H1 (cell line): Measurements from ENCODE around the gene PTF1A. TPM values are rescaled to one million over a fixed set of nuclear protein-coding genes. Genes with fewer than 3 reads are reported as not detected.
A peak's percentile ranks its signal among the peaks of the same experiment; 100 is the strongest.

ENCODE experiments used
- CTCF ChIA-PET: fragments of 300-600 bp; sonication (Branson Sonifier 250); formaldehyde crosslinking; loops from one replicate; lab custom pipeline; 2021; ENCODE audit not compliant: partially characterized antibody; lab: Charles Lee
- POLR2A ChIA-PET: fragments of 300-600 bp; sonication (Branson Sonifier 250); formaldehyde crosslinking; loops from one replicate; lab custom pipeline; 2021; ENCODE audit warnings: inconsistent platforms; ENCODE audit not compliant: partially characterized antibody; lab: Charles Lee
- DNase-seq, 2 experiments: peaks; one replicate each; pipeline versions ENCODE4 v3.0.0 to v3.0.0-alpha.2; 2010 to 2022; ENCODE audit warnings: low spot score in 2 of 2, low read depth in 1 of 2, mixed read lengths in 1 of 2
- FAIRE-seq: peaks from 2 replicates; lab custom pipeline; 2011; peaks lifted over from hg19 to GRCh38; lab: Jason Lieb, UNC
- H2AFZ ChIP-seq: 2 replicates; pipeline ENCODE4 v1.8.1; 2012; ENCODE audit warnings: low read length, inconsistent platforms
- H2AK5ac ChIP-seq: 2 replicates; pipeline ENCODE4 v1.6.1; 2013; ENCODE audit warnings: low read depth, low read length
- H2BK120ac ChIP-seq: replicated peaks from 2 replicates; pipeline ENCODE3; 2013; ENCODE audit warnings: low read depth, low read length, inconsistent platforms
- H2BK12ac ChIP-seq: 2 replicates; pipeline ENCODE4 v1.6.1; 2013; ENCODE audit warnings: low read depth, low read length
- H2BK15ac ChIP-seq: 2 replicates; pipeline ENCODE4 v1.6.1; 2013; ENCODE audit warnings: low read length
- H2BK20ac ChIP-seq: 2 replicates; pipeline ENCODE4 v1.6.1; 2013; ENCODE audit warnings: low read length
- H2BK5ac ChIP-seq: 2 replicates; pipeline ENCODE4 v1.6.1; 2013; ENCODE audit warnings: low read depth, low read length
- H3K14ac ChIP-seq: 2 replicates; pipeline ENCODE4 v1.6.1; 2013; ENCODE audit warnings: inconsistent platforms; ENCODE audit not compliant: insufficient read length
- H3K18ac ChIP-seq: 2 replicates; pipeline ENCODE4 v1.6.1; 2013; ENCODE audit warnings: low read length; ENCODE audit errors: extremely low read depth
- H3K23ac ChIP-seq: 2 replicates; pipeline ENCODE4 v1.6.1; 2013; ENCODE audit warnings: inconsistent platforms; ENCODE audit not compliant: insufficient read length
- H3K23me2 ChIP-seq: 2 replicates; pipeline ENCODE4 v1.6.1; 2013; ENCODE audit warnings: low read depth, low read length
- H3K27ac ChIP-seq: 2 replicates; pipeline ENCODE4 v1.6.1; 2011; ENCODE audit warnings: low read depth, low read length, inconsistent platforms
- H3K27me3 ChIP-seq, 4 experiments: replicated peaks in 1 of 4; 1 replicate in 1 of 4; 2 replicates in 3 of 4; pipeline versions ENCODE4 v1.6.1 to v1.8.1; 2011 to 2013; ENCODE audit warnings: low read length in 3 of 4, mild to moderate bottlenecking in 3 of 4, inconsistent platforms in 2 of 4, mixed read lengths in 2 of 4, moderate library complexity in 1 of 4; ENCODE audit not compliant: control insufficient read depth in 3 of 4, insufficient read depth in 3 of 4; ENCODE audit errors: extremely low read depth in 1 of 4
- H3K36me3 ChIP-seq, 4 experiments: 2 replicates each; pipeline versions ENCODE4 v1.6.1 to v1.8.1; 2011 to 2013; ENCODE audit warnings: mild to moderate bottlenecking in 4 of 4, low read length in 3 of 4, moderate library complexity in 2 of 4, control low read depth in 1 of 4, inconsistent platforms in 1 of 4; ENCODE audit not compliant: insufficient read depth in 4 of 4, control insufficient read depth in 2 of 4
- H3K4ac ChIP-seq: replicated peaks from 2 replicates; pipeline ENCODE3; 2013; ENCODE audit warnings: low read length, low read depth, mixed read lengths, inconsistent platforms; ENCODE audit not compliant: insufficient read length
- H3K4me1 ChIP-seq, 4 experiments: replicated peaks in 1 of 4; 1 replicate in 1 of 4; 2 replicates in 3 of 4; pipeline versions ENCODE4 v1.6.1 to v1.8.1; 2011 to 2013; ENCODE audit warnings: low read length in 3 of 4, inconsistent platforms in 2 of 4, mixed read lengths in 1 of 4; ENCODE audit not compliant: insufficient read depth in 4 of 4, control insufficient read depth in 3 of 4
- H3K4me2 ChIP-seq, 2 experiments: 2 replicates each; pipeline versions ENCODE4 v1.6.1 to v1.8.1; 2011 to 2013; ENCODE audit warnings: low read depth in 2 of 2, low read length in 2 of 2, control low read depth in 1 of 2, inconsistent platforms in 1 of 2, mild to moderate bottlenecking in 1 of 2; ENCODE audit not compliant: insufficient read depth in 1 of 2
- H3K4me3 ChIP-seq, 4 experiments: fragments of 200-600, 300-600 bp in 1 of 4; sonication (generic), shearing (Covaris generic), sonication (Bioruptor Twin) in 1 of 4; 2 replicates each; pipeline versions ENCODE4 v1.5.1 to v1.8.1; 2011 to 2016; ENCODE audit warnings: low read length in 4 of 4, low read depth in 3 of 4, control low read depth in 2 of 4, inconsistent platforms in 2 of 4, mild to moderate bottlenecking in 2 of 4, mixed read lengths in 1 of 4, moderate library complexity in 1 of 4; ENCODE audit not compliant: insufficient read depth in 2 of 4; ENCODE audit errors: extremely low read depth in 1 of 4
- H3K56ac ChIP-seq: replicated peaks from 2 replicates; pipeline ENCODE3; 2013; ENCODE audit warnings: low read depth, mild to moderate bottlenecking, mixed read lengths, low read length, inconsistent platforms; ENCODE audit not compliant: insufficient read length
- H3K79me1 ChIP-seq: 2 replicates; pipeline ENCODE4 v1.6.1; 2013; ENCODE audit warnings: low read depth, low read length, control low read depth
- H3K79me2 ChIP-seq, 2 experiments: 2 replicates each; pipeline versions ENCODE4 v1.6.1 to v1.8.1; 2012 to 2013; ENCODE audit warnings: low read length in 2 of 2, mild to moderate bottlenecking in 2 of 2, inconsistent platforms in 1 of 2; ENCODE audit not compliant: insufficient read depth in 2 of 2, control insufficient read depth in 1 of 2
- H3K9ac ChIP-seq, 4 experiments: replicated peaks in 1 of 4; 1 replicate in 1 of 4; 2 replicates in 3 of 4; pipeline versions ENCODE4 v1.6.1 to v1.8.1; 2011 to 2013; ENCODE audit warnings: low read depth in 3 of 4, low read length in 3 of 4, control low read depth in 2 of 4, mild to moderate bottlenecking in 2 of 4, moderate library complexity in 2 of 4, inconsistent platforms in 1 of 4; ENCODE audit errors: extremely low read depth in 1 of 4
- H3K9me3 ChIP-seq, 2 experiments: 2 replicates each; pipeline versions ENCODE4 v1.6.1 to v1.8.1; 2012 to 2013; ENCODE audit warnings: mild to moderate bottlenecking in 2 of 2, moderate library complexity in 2 of 2, control low read depth in 1 of 2, inconsistent platforms in 1 of 2, low read depth in 1 of 2, low read length in 1 of 2, mixed read lengths in 1 of 2; ENCODE audit not compliant: insufficient read depth in 2 of 2
- H4K20me1 ChIP-seq, 2 experiments: replicated peaks in 1 of 2; 2 replicates each; pipeline versions ENCODE3 to v1.8.1; 2011 to 2013; ENCODE audit warnings: inconsistent platforms in 2 of 2, low read length in 2 of 2, mild to moderate bottlenecking in 1 of 2; ENCODE audit not compliant: insufficient read depth in 2 of 2, control insufficient read depth in 1 of 2
- H4K5ac ChIP-seq: 2 replicates; pipeline ENCODE4 v1.6.1; 2013; ENCODE audit warnings: low read length, low read depth, mixed read lengths, inconsistent platforms; ENCODE audit not compliant: insufficient read length
- H4K8ac ChIP-seq: 2 replicates; pipeline ENCODE4 v1.8.0; 2013; ENCODE audit warnings: mild to moderate bottlenecking, moderate library complexity, low read length, inconsistent platforms; ENCODE audit not compliant: insufficient read depth; ENCODE audit errors: extremely low read depth
- H4K91ac ChIP-seq: replicated peaks from 2 replicates; pipeline ENCODE3; 2013; ENCODE audit warnings: low read length, mixed read lengths, inconsistent platforms; ENCODE audit not compliant: insufficient read length
- CBX8 ChIP-seq: fragments of 300-800, 300-1000 bp; sonication (generic); IDR thresholded peaks from 2 replicates; pipeline ENCODE4 v1.7.1; 2016; ENCODE audit warnings: low read depth, low read length, borderline replicate concordance
- EGR1 ChIP-seq: IDR thresholded peaks from 2 replicates; pipeline ENCODE4 v1.6.1; 2011; ENCODE audit warnings: low read depth, low read length, borderline replicate concordance
- JUN ChIP-seq: IDR thresholded peaks from 2 replicates; pipeline ENCODE4 v1.6.1; 2011; ENCODE audit warnings: low read depth, mild to moderate bottlenecking, improper control_type of control experiment, low read length
- MAFK ChIP-seq: IDR thresholded peaks from 2 replicates; pipeline ENCODE4 v1.6.1; 2012; ENCODE audit warnings: low read depth, mild to moderate bottlenecking, improper control_type of control experiment, low read length
- PHF8 ChIP-seq: fragments of 200-600 bp; sonication (generic); conservative IDR thresholded peaks from 2 replicates; pipeline ENCODE4 v1.7.1; 2012; ENCODE audit warnings: low read depth, mild to moderate bottlenecking, inconsistent platforms, low read length, moderate library complexity
- RNF2 ChIP-seq: fragments of 200-900, 300-1000 bp; sonication (generic); IDR thresholded peaks from 2 replicates; pipeline ENCODE4 v1.7.1; 2016; ENCODE audit warnings: borderline replicate concordance, low read depth, mild to moderate bottlenecking, antibody characterized with exemption, low read length; ENCODE audit not compliant: poor library complexity, severe bottlenecking; ENCODE audit errors: missing control alignments
- SP1 ChIP-seq: IDR thresholded peaks from 2 replicates; pipeline ENCODE4 v1.6.1; 2011; ENCODE audit warnings: low read depth, low read length
- YY1 ChIP-seq: IDR thresholded peaks from 2 replicates; pipeline ENCODE4 v1.6.1; 2011; ENCODE audit warnings: low read depth, mild to moderate bottlenecking, low read length
- WGBS, 2 experiments: shearing (Covaris generic) in 1 of 2; methylation state at CpG; one replicate each; pipeline versions ENCODE4 v1.1.6 to v1.1.7; 2013 to 2015; ENCODE audit warnings: low lambda C conversion rate in 2 of 2, mixed read lengths in 2 of 2, inconsistent platforms in 1 of 2, low coverage in 1 of 2, missing lambda C conversion rate in 1 of 2; ENCODE audit not compliant: insufficient replicate concordance in 2 of 2, insufficient coverage in 1 of 2, insufficient read length in 1 of 2; ENCODE audit errors: extremely low coverage in 1 of 2, missing lambda C conversion rate in 1 of 2; 5-methylcytosine and 5-hydroxymethylcytosine counted together
- polyA plus RNA-seq, 7 experiments: library from polyadenylated mRNA; depleted of rRNA in 3 of 7; stranded (reverse) in 5 of 7; unstranded in 2 of 7; fragments of >200 nt in 5 of 7; fragments of 200-250 nt in 2 of 7; gene quantifications; 1 replicate in 5 of 7; 2 replicates in 1 of 7; 4 replicates in 1 of 7; pipeline versions ENCODE4 v1.2.1 to v1.2.3, GENCODE V29; 2011 to 2013; ENCODE audit warnings: missing spikeins in 2 of 7, mixed read lengths in 2 of 7
- total RNA-seq: library from RNA; stranded (reverse); fragmentation: NEBNext Ultra II Directional; extraction: Animal tissue kit (Norgen Biotek cat#: 25700); gene quantifications from 2 replicates; pipeline ENCODE4 v1.2.1, GENCODE V29; 2021

The PTF1A gene
- total and polyA plus RNA-seq, 2 of the 8 experiments (the other 6 are each of a cell fraction or from before 2014, with no cell fraction given) = not detected

GRCh38 chr10:23201837-23202236, 9.7 kb downstream of the PTF1A start:
- Histone ChIP-seq H2AK5ac (no peak overlapping the region), H3K4ac (no peak overlapping the region), H3K27me3 (peaks cover 78 to 92% (median 88%) of the 10 kb centered on the region in 4 experiments), H4K8ac (no peak overlapping the region), H3K79me1 (no peaks in the 10 kb centered on the region), H3K4me1 (peaks cover 3 to 28% (median 14%) of the 10 kb centered on the region in 4 experiments), H2BK12ac (no peak overlapping the region), H3K56ac (no peak overlapping the region), H4K91ac (no peak overlapping the region), H3K23ac (no peak overlapping the region), H3K18ac (no peak overlapping the region), H3K27ac (no peak overlapping the region), H3K79me2 (no peaks in the 10 kb centered on the region), H3K14ac (no peak overlapping the region), H3K9me3 (no peaks in the 10 kb centered on the region), H3K4me2 (no peak overlapping the region), H4K5ac (no peak overlapping the region), H2BK120ac (no peak overlapping the region), H3K36me3 (no peaks in the 10 kb centered on the region; a peak in 1 of 8 replicates), H3K9ac (no peak overlapping the region), H2AFZ (no peak overlapping the region), H2BK5ac (no peak overlapping the region), H2BK15ac (no peak overlapping the region), H2BK20ac (no peak overlapping the region), H4K20me1 (peaks cover 16 to 22% of the 10 kb centered on the region in 2 experiments), H3K4me3 (no peak overlapping the region), H3K23me2 (peaks cover 5% of the 10 kb centered on the region; the same call in 1 of the 2 replicates)
- DNase-seq (no peak), FAIRE-seq (no peak)
- POLR2A ChIA-PET = interaction anchor here (0.6 kb wide), 1 partner anchor 65 kb away, joined by 3 read pairs; no protein-coding TSS in a partner anchor
- no peak for TF ChIP-seq MAFK
- TF ChIP-seq PHF8 = no peak
- TF ChIP-seq EGR1 = no peak
- no peak for TF ChIP-seq JUN
- TF ChIP-seq YY1 = no peak
- no peak for TF ChIP-seq SP1
- peak; percentile 90; the same call in 1 of the 2 replicates for TF ChIP-seq CBX8
- no peak for TF ChIP-seq RNF2
- 18% methylated on average over 4 of the region's 4 CpGs; no CpG with 5 or more reads in 1 of the 2 experiments for WGBS, 2 experiments
- CTCF ChIA-PET = interaction anchor here (0.5 to 3.9 kb wide), 5 partner anchors 10 to 93 kb away, joined by 3 to 16 read pairs (median 3); no protein-coding TSS in a partner anchor
